H1 (cell line): ENCODE results near the gene COPG1. TPM values are rescaled to one million over a fixed set of nuclear protein-coding genes. Genes with fewer than 3 reads are reported as not detected.

Experiments used
- ATF3 ChIP-seq: IDR thresholded peaks from 2 replicates; pipeline ENCODE4 v1.6.1; 2011; ENCODE audit warnings: low read depth, mild to moderate bottlenecking, low read length; ENCODE audit not compliant: insufficient read depth
- BCL11A ChIP-seq, 2 experiments: IDR thresholded peaks; one replicate each; pipeline ENCODE4 v1.6.1; 2011; ENCODE audit warnings: low read depth in 2 of 2, low read length in 2 of 2, mild to moderate bottlenecking in 2 of 2
- CHD1 ChIP-seq: IDR thresholded peaks from 2 replicates; pipeline ENCODE4 v1.6.1; 2012; ENCODE audit warnings: low read depth, low read length, improper control_type of control experiment
- E2F6 ChIP-seq: IDR thresholded peaks from 2 replicates; pipeline ENCODE4 v1.6.1; 2012; ENCODE audit warnings: inconsistent platforms
- EP300 ChIP-seq, 2 experiments: IDR thresholded peaks; 1 replicate in 1 of 2; 2 replicates in 1 of 2; pipeline ENCODE4 v1.6.1; 2011 to 2012; ENCODE audit warnings: low read depth in 2 of 2, low read length in 2 of 2, mild to moderate bottlenecking in 2 of 2, borderline replicate concordance in 1 of 2, inconsistent platforms in 1 of 2, moderate library complexity in 1 of 2
- GTF2F1 ChIP-seq: IDR thresholded peaks from 2 replicates; pipeline ENCODE4 v1.6.1; 2012; ENCODE audit warnings: low read depth, low read length, improper control_type of control experiment, borderline replicate concordance
- HDAC2 ChIP-seq, 2 experiments: fragments of 300-600 bp in 1 of 2; sonication (generic) in 1 of 2; IDR thresholded peaks; 2 replicates each; pipeline ENCODE4 v1.6.1; 2011 to 2012; ENCODE audit warnings: low read depth in 2 of 2, low read length in 2 of 2, mild to moderate bottlenecking in 2 of 2, moderate library complexity in 2 of 2, borderline replicate concordance in 1 of 2, inconsistent platforms in 1 of 2
- KDM5A ChIP-seq: fragments of 200-600 bp; IDR thresholded peaks from 2 replicates; pipeline ENCODE4 v1.7.1; 2012; ENCODE audit warnings: mild to moderate bottlenecking, low read length, inconsistent platforms, mixed read lengths
- MAFK ChIP-seq: IDR thresholded peaks from 2 replicates; pipeline ENCODE4 v1.6.1; 2012; ENCODE audit warnings: low read depth, mild to moderate bottlenecking, improper control_type of control experiment, low read length
- MAX ChIP-seq: IDR thresholded peaks from 2 replicates; pipeline ENCODE4 v1.6.1; 2012; ENCODE audit warnings: inconsistent platforms
- NANOG ChIP-seq: IDR thresholded peaks from 2 replicates; pipeline ENCODE4 v1.6.1; 2011; ENCODE audit warnings: low read length, low read depth, mild to moderate bottlenecking, inconsistent platforms; ENCODE audit not compliant: insufficient read depth, poor library complexity, severe bottlenecking
- NRF1 ChIP-seq: IDR thresholded peaks from 2 replicates; pipeline ENCODE4 v1.6.1; 2011; ENCODE audit warnings: mild to moderate bottlenecking, low read depth, low read length, improper control_type of control experiment
- SIX5 ChIP-seq: IDR thresholded peaks from 2 replicates; pipeline ENCODE4 v1.6.1; 2011; ENCODE audit warnings: mild to moderate bottlenecking, low read depth, low read length
- SP1 ChIP-seq: IDR thresholded peaks from 2 replicates; pipeline ENCODE4 v1.6.1; 2011; ENCODE audit warnings: low read depth, low read length
- SP2 ChIP-seq: IDR thresholded peaks from 2 replicates; pipeline ENCODE4 v1.6.1; 2012; ENCODE audit warnings: mild to moderate bottlenecking, low read length, inconsistent platforms
- ZNF274 ChIP-seq: IDR thresholded peaks from 2 replicates; pipeline ENCODE4 v1.7.0; 2012; ENCODE audit warnings: low read length, borderline replicate concordance; ENCODE audit errors: extremely low read depth
- polyA plus RNA-seq, 7 experiments: library from polyadenylated mRNA; depleted of rRNA in 3 of 7; stranded (reverse) in 5 of 7; unstranded in 2 of 7; fragments of >200 nt in 5 of 7; fragments of 200-250 nt in 2 of 7; gene quantifications; 1 replicate in 5 of 7; 2 replicates in 1 of 7; 4 replicates in 1 of 7; pipeline versions ENCODE4 v1.2.1 to v1.2.3, GENCODE V29; 2011 to 2013; ENCODE audit warnings: missing spikeins in 2 of 7, mixed read lengths in 2 of 7
- total RNA-seq: library from RNA; stranded (reverse); fragmentation: NEBNext Ultra II Directional; extraction: Animal tissue kit (Norgen Biotek cat#: 25700); gene quantifications from 2 replicates; pipeline ENCODE4 v1.2.1, GENCODE V29; 2021

Gene COPG1
- total and polyA plus RNA-seq, 2 of the 8 experiments (the other 6 are each of a cell fraction or from before 2014, with no cell fraction given): 52.7 to 106 TPM

DNA sequence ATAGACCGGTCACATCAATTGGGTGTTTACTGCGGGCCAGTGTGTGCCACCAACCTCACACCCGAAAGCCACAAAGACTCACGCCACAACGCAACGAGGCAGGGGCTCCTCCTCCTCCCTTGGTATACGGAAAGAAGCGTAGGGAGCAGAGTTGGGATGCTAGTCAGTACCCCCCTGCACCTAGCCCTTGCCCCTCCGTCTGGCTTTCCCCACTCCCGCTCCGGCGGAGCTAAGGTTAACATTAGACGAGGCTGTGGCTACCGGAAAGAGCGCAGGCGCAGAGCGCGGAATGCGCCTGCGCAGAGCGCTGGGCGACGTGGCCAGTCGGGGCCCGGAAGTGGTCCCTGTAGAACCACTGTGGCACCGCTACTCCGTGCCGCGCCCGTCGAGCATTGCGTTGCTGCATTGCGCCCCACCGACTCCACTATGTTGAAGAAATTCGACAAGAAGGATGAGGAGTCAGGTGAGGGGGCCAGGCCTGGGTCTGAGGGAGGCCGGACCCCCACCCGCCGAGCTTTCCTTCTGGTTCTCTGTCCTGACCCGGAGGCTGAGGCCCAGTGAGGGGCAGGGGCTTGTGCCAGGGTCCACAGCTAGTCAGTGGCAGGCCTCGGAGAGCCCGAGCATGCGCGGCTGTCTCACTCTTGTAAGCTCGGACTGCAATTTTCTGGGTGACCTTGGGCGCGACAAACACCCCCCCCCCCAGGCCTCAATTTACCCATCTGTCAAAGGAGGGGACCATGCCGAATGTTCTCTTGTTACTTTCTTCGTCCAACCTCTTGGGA lies at the start of gene COPG1 (continued):
- no peak for TF ChIP-seq ZNF274
- no peak for TF ChIP-seq CHD1
- no peak for TF ChIP-seq SIX5
- no peak; the same call in 1 of the 2 replicates for TF ChIP-seq E2F6
- TF ChIP-seq KDM5A: no peak
- TF ChIP-seq NRF1: peak; percentile 88
- no peak for TF ChIP-seq MAFK
- 0 out of 2 replicates have a peak, but pooled peaks have one; percentile 3 for TF ChIP-seq MAX
- TF ChIP-seq SP1: no peak
- no peak for TF ChIP-seq EP300 (IDR thresholded peaks at IDR 0.05; ENCODE audit: borderline replicate concordance in 1 of 2, low read depth in 2 of 2, low read length in 2 of 2)
- TF ChIP-seq HDAC2 (IDR thresholded peaks at IDR 0.05; ENCODE audit: borderline replicate concordance in 1 of 2, low read depth in 2 of 2, low read length in 2 of 2): no peak
- TF ChIP-seq ATF3: no peak
- no peak for TF ChIP-seq GTF2F1
- TF ChIP-seq SP2: no peak
- TF ChIP-seq BCL11A (IDR thresholded peaks at IDR 0.05; ENCODE audit: low read depth in 2 of 2, low read length in 2 of 2): no peak
- TF ChIP-seq NANOG: no peak
